Left ventricle myocardium inferior (tissue), 1 donor: ENCODE data around the gene FAM184B. TPM values are rescaled to one million over a fixed set of nuclear protein-coding genes. Genes with fewer than 3 reads are reported as not detected.

Experiments
- DNase-seq: peaks from one replicate; pipeline ENCODE4 v3.0.0-alpha.2; 2020
- H3K27ac ChIP-seq: fragments of 200-600 bp; replicated peaks from 2 replicates; pipeline ENCODE4 v1.8.0; 2021
- H3K27me3 ChIP-seq: fragments of 200-600 bp; 2 replicates; pipeline ENCODE4 v1.8.0; 2021; ENCODE audit warnings: low read depth
- H3K36me3 ChIP-seq: fragments of 200-600 bp; 2 replicates; pipeline ENCODE4 v1.8.0; 2021
- H3K4me1 ChIP-seq: fragments of 200-600 bp; 2 replicates; pipeline ENCODE4 v1.8.0; 2021
- H3K4me3 ChIP-seq: fragments of 200-600 bp; 2 replicates; pipeline ENCODE4 v1.8.0; 2021; ENCODE audit warnings: mild to moderate bottlenecking, moderate library complexity
- H3K9me3 ChIP-seq: fragments of 200-600 bp; replicated peaks from 2 replicates; pipeline ENCODE4 v1.8.0; 2021
- intact Hi-C: fragments of 100-400 bp; cut with micrococcal nuclease; formaldehyde crosslinking; loops from one replicate; pipeline ENCODE4 v1.11.0; 2022
- total RNA-seq: library from RNA; stranded (reverse); fragmentation: NEBNext Ultra II Directional; extraction: Animal tissue kit (Norgen Biotek cat#: 25700); gene quantifications from one replicate; pipeline ENCODE4 v1.2.1, GENCODE V29; 2021
- TF ChIP-seq, protein P1 (sequence below): fragments of 200-600 bp; IDR thresholded peaks from 2 replicates; pipeline ENCODE4 v1.8.0; 2021; ENCODE audit warnings: antibody characterized with exemption, mild to moderate bottlenecking, borderline replicate concordance
- donor health status: DM: no; HTN: yes; CAD: no; lungs with severe emphysema.

Gene FAM184B
- total RNA-seq, 1 donor from 2014 or later, result not detected

DNA sequence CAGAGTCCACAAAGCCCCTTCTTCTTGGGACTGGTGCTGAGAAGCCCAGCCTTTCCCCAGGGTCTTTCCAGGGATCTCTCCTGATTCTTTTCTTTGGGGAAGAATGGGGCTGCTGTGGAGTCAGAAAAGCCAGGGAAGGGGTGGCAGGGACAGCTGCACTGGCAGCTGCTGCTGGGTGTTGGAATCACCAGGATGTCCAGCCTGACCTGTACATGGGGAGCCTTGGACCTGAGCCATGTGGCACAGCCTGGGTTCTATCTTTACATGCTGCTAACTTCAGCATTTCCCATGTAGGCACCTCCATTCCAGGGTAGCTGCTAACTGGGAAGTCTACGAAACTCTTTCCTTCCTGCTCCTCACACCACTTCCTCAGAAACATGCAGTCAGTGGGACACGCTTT, 131.0 kb downstream of the FAM184B start:
- Histone ChIP-seq H3K36me3 (no peaks in the 10 kb centered on the region), H3K9me3 (no peaks in the 10 kb centered on the region), H3K27ac (no peak overlapping the region), H3K27me3 (no peaks in the 10 kb centered on the region), H3K4me1 (no peaks in the 10 kb centered on the region), H3K4me3 (no peak overlapping the region)
- TF ChIP-seq, protein P1, sequence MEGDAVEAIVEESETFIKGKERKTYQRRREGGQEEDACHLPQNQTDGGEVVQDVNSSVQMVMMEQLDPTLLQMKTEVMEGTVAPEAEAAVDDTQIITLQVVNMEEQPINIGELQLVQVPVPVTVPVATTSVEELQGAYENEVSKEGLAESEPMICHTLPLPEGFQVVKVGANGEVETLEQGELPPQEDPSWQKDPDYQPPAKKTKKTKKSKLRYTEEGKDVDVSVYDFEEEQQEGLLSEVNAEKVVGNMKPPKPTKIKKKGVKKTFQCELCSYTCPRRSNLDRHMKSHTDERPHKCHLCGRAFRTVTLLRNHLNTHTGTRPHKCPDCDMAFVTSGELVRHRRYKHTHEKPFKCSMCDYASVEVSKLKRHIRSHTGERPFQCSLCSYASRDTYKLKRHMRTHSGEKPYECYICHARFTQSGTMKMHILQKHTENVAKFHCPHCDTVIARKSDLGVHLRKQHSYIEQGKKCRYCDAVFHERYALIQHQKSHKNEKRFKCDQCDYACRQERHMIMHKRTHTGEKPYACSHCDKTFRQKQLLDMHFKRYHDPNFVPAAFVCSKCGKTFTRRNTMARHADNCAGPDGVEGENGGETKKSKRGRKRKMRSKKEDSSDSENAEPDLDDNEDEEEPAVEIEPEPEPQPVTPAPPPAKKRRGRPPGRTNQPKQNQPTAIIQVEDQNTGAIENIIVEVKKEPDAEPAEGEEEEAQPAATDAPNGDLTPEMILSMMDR, result no peak
- no peak for DNase-seq
- intact Hi-C loops, result no loop called here

DNA sequence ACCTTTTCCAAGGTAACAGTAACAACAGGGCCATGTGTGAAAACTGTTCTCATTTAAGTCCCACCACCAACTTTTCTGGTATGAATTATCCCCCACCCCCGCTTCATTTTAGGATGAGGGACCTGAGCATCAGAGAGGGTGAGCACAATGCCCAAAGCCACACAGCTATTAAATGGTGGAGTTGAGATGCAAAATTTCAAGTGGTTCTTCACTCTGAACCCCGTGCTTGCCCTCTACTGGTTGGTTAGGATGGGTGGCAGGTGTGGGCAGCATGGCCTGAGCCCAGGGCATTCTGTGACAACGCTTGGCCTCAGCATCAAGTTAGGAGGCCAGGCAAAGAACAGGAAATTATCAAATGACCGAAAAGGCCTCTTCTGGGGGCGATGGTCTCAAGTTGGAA, 133.5 kb downstream of the FAM184B start:
- no peak for DNase-seq
- Histone ChIP-seq H3K4me3 (no peak overlapping the region), H3K36me3 (no peaks in the 10 kb centered on the region), H3K27me3 (no peaks in the 10 kb centered on the region), H3K9me3 (no peaks in the 10 kb centered on the region), H3K4me1 (no peaks in the 10 kb centered on the region), H3K27ac (no peak overlapping the region)
- intact Hi-C loops, result no loop called here
- TF ChIP-seq, protein P1, result no peak

DNA sequence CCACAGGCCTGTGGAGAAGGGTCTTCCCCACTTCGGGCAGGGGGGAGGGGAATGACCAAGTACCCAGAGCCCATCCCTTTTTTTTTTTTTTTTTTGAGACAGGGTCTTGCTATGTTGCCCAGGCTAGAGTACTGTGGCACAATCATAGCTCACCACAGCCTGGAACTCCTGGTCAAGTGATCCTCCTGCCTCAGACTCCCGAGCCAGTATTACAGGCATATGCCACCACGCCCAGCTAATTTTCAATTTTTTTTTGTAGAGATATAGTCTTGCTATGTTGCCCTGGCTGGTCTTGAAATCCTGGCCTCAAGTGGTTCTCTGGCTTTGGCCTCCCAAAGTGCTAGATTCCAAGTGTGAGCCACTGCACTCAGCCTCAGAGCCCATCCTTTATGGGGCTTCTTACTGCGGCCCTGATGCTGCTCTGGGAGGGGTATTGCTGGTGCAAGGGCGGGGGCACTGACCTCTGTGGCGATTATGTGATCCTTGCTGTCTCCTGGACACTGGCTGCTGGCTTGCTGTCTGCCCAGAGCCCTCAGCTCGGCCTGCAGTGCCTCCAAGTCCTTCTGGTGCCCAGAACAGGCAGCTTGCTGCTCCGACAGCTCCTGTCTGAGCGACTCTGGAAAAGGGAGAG, 134.1 kb downstream of the FAM184B start:
- intact Hi-C loops, result no loop called here
- TF ChIP-seq, protein P1, result no peak
- no peaks in the 10 kb centered on the region for H3K4me1 ChIP-seq
- no peak overlapping the region for H3K4me3 ChIP-seq
- no peak for DNase-seq
- H3K36me3 ChIP-seq, result no peaks in the 10 kb centered on the region
- H3K27me3 ChIP-seq, result no peaks in the 10 kb centered on the region
- H3K9me3 ChIP-seq, result no peaks in the 10 kb centered on the region
- no peak overlapping the region for H3K27ac ChIP-seq

DNA sequence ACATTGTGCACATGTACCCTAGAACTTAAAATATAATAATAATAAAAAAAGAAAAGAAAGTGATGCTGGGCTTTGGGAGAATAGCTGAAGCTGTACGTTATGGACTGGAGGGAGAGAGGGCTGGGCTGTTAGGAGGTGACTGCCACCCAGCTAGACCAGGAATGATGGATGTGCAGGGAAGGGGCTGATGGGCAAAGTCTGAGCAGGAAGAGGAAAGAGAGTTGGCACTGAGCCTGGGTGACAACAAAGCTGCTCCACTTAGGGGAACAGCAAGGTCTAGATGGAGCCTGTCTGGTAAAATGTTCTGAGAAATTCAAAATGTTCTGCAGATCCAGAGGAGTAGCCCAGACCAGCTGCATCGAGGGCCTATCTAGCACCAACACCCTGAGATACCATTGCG, 134.7 kb downstream of the FAM184B start:
- Histone ChIP-seq H3K27me3 (no peaks in the 10 kb centered on the region), H3K9me3 (no peaks in the 10 kb centered on the region), H3K27ac (no peak overlapping the region), H3K4me1 (no peaks in the 10 kb centered on the region), H3K4me3 (no peak overlapping the region), H3K36me3 (no peaks in the 10 kb centered on the region)
- TF ChIP-seq, protein P1, result no peak
- intact Hi-C loops, result no loop called here
- DNase-seq, result no peak

DNA sequence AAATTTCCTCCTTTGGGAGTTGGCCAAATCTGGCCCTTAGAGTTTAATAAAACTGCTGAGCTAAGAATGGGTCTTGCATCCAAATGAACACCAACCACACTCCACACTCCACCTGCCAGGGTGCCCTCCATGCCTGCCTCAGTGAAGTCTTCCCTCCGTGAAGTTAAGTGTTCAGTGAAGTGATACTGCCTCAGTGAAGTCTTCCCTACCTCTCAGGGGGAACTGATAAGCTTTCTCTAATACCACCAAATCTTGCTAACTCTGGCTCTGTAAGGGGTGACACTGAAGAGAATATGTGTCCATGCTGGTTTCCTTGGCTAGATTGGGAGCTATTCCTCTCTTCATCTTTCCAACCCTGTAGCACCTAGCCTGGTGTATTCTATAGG, 139.0 kb downstream of the FAM184B start:
- intact Hi-C loops, result no loop called here
- H3K9me3 ChIP-seq, result no peaks in the 10 kb centered on the region
- no peak overlapping the region for H3K4me3 ChIP-seq
- H3K27me3 ChIP-seq, result no peaks in the 10 kb centered on the region
- H3K4me1 ChIP-seq, result no peaks in the 10 kb centered on the region
- TF ChIP-seq, protein P1, result no peak
- H3K36me3 ChIP-seq, result no peaks in the 10 kb centered on the region
- no peak overlapping the region for H3K27ac ChIP-seq
- DNase-seq, result no peak
